Heart left ventricle (tissue), 16 donors: ENCODE results near the gene CHST9. TPM values are rescaled to one million over a fixed set of nuclear protein-coding genes. Genes with fewer than 3 reads are reported as not detected.
"Not testable (repeated sequence)": the region's sequence is repeated elsewhere in the genome, so short reads cannot be mapped to it uniquely, and the experiment has no call there.

Source experiments
- ATAC-seq, 4 donors: fragments of 200-7000 bp; cut with Tn5 transposase; one replicate each; pipeline ENCODE4 v1.9.1; 2020 to 2022; ENCODE audit warnings: moderate library complexity in 4 of 4, mild to moderate bottlenecking in 3 of 4, moderate number of reproducible peaks in 1 of 4
- DNase-seq, 5 donors: peaks; one replicate each; pipeline ENCODE4 v3.0.0-alpha.2; 2020
- H3K27ac ChIP-seq, 12 donors: fragments of 200-600 bp; sonication (generic) in 4 of 12; one replicate each; pipeline versions ENCODE4 v1.5.0 to v1.8.0; 2016 to 2022; ENCODE audit warnings: mild to moderate bottlenecking in 2 of 12
- H3K27me3 ChIP-seq, 9 donors: fragments of 200-600 bp; sonication (generic) in 2 of 9; one replicate each; pipeline versions ENCODE4 v1.5.1 to v1.8.0; 2016 to 2022; ENCODE audit warnings: mild to moderate bottlenecking in 3 of 9
- H3K36me3 ChIP-seq, 9 donors: fragments of 200-600 bp; sonication (generic) in 2 of 9; one replicate each; pipeline versions ENCODE4 v1.5.0 to v1.8.0; 2018 to 2022; ENCODE audit warnings: mild to moderate bottlenecking in 2 of 9
- H3K4me1 ChIP-seq, 12 donors: fragments of 200-600 bp; sonication (generic) in 4 of 12; one replicate each; pipeline versions ENCODE4 v1.5.0 to v1.8.0; 2016 to 2022; ENCODE audit warnings: mild to moderate bottlenecking in 3 of 12
- H3K4me3 ChIP-seq, 12 donors: fragments of 200-600 bp; sonication (generic) in 4 of 12; one replicate each; pipeline versions ENCODE4 v1.5.0 to v1.8.0; 2017 to 2022; ENCODE audit warnings: mild to moderate bottlenecking in 9 of 12, moderate library complexity in 4 of 12
- H3K9me3 ChIP-seq, 12 donors: fragments of 200-600 bp; sonication (generic) in 4 of 12; one replicate each; pipeline versions ENCODE4 v1.5.0 to v1.8.0; 2016 to 2022; ENCODE audit warnings: mild to moderate bottlenecking in 1 of 12
- POLR2A ChIP-seq, 2 donors: fragments of 450-650 bp; IDR thresholded peaks; one replicate each; pipeline ENCODE4 v1.6.1; 2017; ENCODE audit warnings: antibody characterized with exemption in 2 of 2, mild to moderate bottlenecking in 2 of 2, moderate library complexity in 2 of 2
- WGBS, 4 donors: extraction: QIAGEN DNeasy Blood & Tissue Kit in 2 of 4; methylation state at CpG; one replicate each; pipeline versions ENCODE4 v1.1.5 to v1.1.7; 2013 to 2018; 5-methylcytosine and 5-hydroxymethylcytosine counted together
- intact Hi-C, 10 donors: fragments of 100-400 bp; cut with DNase I; formaldehyde crosslinking; loops; one replicate each; pipeline versions ENCODE4 v1.11.1 to v1.14.2; 2022
- polyA plus RNA-seq, 2 donors: library from polyadenylated mRNA; stranded (reverse); fragments of 200-250 nt; gene quantifications; one replicate each; pipeline ENCODE4 v1.2.3, GENCODE V29; 2013
- total RNA-seq, 9 donors: library from RNA; depleted of rRNA in 2 of 9; stranded (reverse); fragments of >200 nt in 2 of 9; fragmentation: NEBNext Ultra II Directional in 3 of 9; extraction: Animal tissue kit (Norgen Biotek cat#: 25700) in 3 of 9; gene quantifications; one replicate each; pipeline versions ENCODE4 v1.1.0 to v1.2.4, GENCODE V29; 2016 to 2023
- TF ChIP-seq, protein P1 (sequence below), 12 donors: fragments of 200-600 bp; sonication (generic) in 4 of 12; IDR thresholded peaks; one replicate each; pipeline versions ENCODE4 v1.5.0 to v1.8.0; 2018 to 2022; ENCODE audit warnings: antibody characterized with exemption in 12 of 12, mild to moderate bottlenecking in 5 of 12
- donor health status: ischemic (EF 13 %, LVEDD 7.1; RV severe dilation, severe dysfunction).
- donor health status: healthy with polysubstance abuse.
- donor health status: DM: no; HTN: yes; CAD: no.
- donor health status: DM: no; HTN: no; CAD: no.
- donor health status: ischemic (EF 25% LVEDD 6.9; RV normal size, moderate dysfunction).
- donor health status: ischemic (EF 25% LVEDD 5.7; RV mildly dilated, moderate dysfunction).
- donor health status: healthy.
- donor health status: DM: yes; HTN: yes; CAD: no.
- donor health status: ischemic (EF 35%, LVEDD 5.7; RV mildly dilated, moderate dysfunction).
- donor health status: nonischemic (EF 11% LVEDD 7.7; RV severe dilation, severe dysfunction).
- donor health status: DM: yes; HTN: yes; CAD: no.
- donor health status: PGD.
- donor health status: ischemic (EF 29% LVEDD 5.4; RV normal size, mild dysfunction).
- donor health status: nonischemic (EF 23%, LVEDD 6.1; RV moderate dilation, normal function).

Gene CHST9
- total and polyA plus RNA-seq, 11 donors: 0.03 to 20.2 (median 4.1) TPM

DNA sequence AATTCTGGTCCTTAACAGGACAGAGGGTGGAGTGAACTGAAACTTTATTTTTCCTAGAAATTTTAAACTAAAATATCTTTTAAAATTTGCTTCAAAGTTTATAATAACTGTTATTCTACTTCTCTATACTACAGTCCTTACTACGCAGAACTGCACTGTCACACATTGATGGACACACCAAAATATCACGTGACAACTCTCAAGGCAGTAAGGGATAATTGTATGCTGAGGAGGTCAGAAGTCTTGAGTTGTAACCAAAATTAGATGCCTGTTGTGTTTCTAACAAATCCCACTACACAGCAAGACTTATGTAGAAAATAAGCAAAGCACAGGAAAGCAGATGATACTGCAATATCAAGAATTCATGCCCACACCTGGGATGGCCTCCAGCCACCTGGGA lies 76.3 kb downstream of the CHST9 start:
- intact Hi-C loops: no loop called here
- H3K36me3 ChIP-seq: no peaks in the 10 kb centered on the region
- ATAC-seq: no peak
- H3K27ac ChIP-seq: no peak overlapping the region
- no peak for TF ChIP-seq POLR2A (IDR thresholded peaks at IDR 0.05)
- TF ChIP-seq, protein P1, sequence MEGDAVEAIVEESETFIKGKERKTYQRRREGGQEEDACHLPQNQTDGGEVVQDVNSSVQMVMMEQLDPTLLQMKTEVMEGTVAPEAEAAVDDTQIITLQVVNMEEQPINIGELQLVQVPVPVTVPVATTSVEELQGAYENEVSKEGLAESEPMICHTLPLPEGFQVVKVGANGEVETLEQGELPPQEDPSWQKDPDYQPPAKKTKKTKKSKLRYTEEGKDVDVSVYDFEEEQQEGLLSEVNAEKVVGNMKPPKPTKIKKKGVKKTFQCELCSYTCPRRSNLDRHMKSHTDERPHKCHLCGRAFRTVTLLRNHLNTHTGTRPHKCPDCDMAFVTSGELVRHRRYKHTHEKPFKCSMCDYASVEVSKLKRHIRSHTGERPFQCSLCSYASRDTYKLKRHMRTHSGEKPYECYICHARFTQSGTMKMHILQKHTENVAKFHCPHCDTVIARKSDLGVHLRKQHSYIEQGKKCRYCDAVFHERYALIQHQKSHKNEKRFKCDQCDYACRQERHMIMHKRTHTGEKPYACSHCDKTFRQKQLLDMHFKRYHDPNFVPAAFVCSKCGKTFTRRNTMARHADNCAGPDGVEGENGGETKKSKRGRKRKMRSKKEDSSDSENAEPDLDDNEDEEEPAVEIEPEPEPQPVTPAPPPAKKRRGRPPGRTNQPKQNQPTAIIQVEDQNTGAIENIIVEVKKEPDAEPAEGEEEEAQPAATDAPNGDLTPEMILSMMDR (IDR thresholded peaks at IDR 0.05): no peak
- peaks cover 0 to 7% (median 2%) of the 10 kb centered on the region in 12 donors for H3K9me3 ChIP-seq
- H3K4me1 ChIP-seq: no peaks in the 10 kb centered on the region
- WGBS, 4 donors: 76 to 82% (median 77%) methylated on average over 2 of the region's 2 CpGs
- DNase-seq: no peak
- H3K27me3 ChIP-seq: no peaks in the 10 kb centered on the region
- H3K4me3 ChIP-seq: no peak overlapping the region

DNA sequence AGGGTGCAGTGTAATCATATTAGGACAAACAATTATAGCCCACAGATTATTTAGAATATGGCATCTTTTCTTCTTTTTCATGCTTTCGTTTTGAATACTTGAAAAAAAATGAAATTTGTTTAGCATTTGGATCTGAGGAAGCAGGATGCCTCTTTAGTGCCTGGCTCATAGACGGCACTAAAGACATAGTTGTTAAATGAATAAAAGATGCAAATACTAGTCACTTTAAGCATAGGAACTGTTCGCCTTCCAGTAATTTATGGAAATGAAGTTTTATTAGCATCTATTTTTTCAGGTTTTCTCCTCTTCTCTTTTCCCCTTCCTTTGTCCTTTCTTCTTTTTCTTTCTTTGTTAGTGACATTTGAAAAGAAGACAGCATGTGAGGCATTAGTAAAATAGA lies 80.4 kb downstream of the CHST9 start:
- Histone ChIP-seq H3K36me3 (no peaks in the 10 kb centered on the region), H3K27me3 (no peaks in the 10 kb centered on the region), H3K4me3 (no peak overlapping the region), H3K27ac (no peak overlapping the region), H3K4me1 (no peaks in the 10 kb centered on the region), H3K9me3 (no peaks in the 10 kb centered on the region)
- no peak for TF ChIP-seq POLR2A (IDR thresholded peaks at IDR 0.05)
- TF ChIP-seq, protein P1 (IDR thresholded peaks at IDR 0.05): no peak
- intact Hi-C loops: no loop called here
- ATAC-seq (no peak), DNase-seq (no peak)
- WGBS, 4 donors: 74 to 79% (median 76%) methylated on average over 3 of the region's 3 CpGs

DNA sequence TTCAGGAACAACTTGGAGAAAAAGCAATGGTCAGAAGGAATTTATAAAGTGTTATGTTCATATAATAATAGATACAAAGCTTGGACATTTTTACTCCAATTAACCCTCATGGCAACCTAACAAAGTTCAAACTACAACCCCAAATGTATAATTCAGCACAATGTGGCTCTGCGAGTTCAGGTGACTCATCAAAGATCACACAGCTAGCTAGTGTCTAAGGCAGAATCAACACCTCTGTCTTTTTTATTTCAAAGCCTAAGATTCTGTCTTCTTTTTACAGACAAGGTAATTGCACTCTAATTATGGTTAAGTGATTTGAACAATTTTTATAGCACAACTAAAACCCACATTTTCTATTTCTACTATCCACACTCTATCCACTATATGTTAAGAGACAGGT lies 90.5 kb downstream of the CHST9 start:
- H3K27me3 ChIP-seq: no peaks in the 10 kb centered on the region
- TF ChIP-seq POLR2A (IDR thresholded peaks at IDR 0.05): no peak
- TF ChIP-seq, protein P1 (IDR thresholded peaks at IDR 0.05): no peak
- no peak for DNase-seq
- no peaks in the 10 kb centered on the region for H3K36me3 ChIP-seq
- H3K9me3 ChIP-seq: peaks cover 0 to 16% (median 0%) of the 10 kb centered on the region in 12 donors
- H3K27ac ChIP-seq: no peak overlapping the region
- WGBS, 4 donors: 76 to 88% (median 87%) methylated on average over 1 of the region's 1 CpG
- H3K4me3 ChIP-seq: no peak overlapping the region
- H3K4me1 ChIP-seq: no peaks in the 10 kb centered on the region
- ATAC-seq: no peak
- intact Hi-C loops: no loop called here

DNA sequence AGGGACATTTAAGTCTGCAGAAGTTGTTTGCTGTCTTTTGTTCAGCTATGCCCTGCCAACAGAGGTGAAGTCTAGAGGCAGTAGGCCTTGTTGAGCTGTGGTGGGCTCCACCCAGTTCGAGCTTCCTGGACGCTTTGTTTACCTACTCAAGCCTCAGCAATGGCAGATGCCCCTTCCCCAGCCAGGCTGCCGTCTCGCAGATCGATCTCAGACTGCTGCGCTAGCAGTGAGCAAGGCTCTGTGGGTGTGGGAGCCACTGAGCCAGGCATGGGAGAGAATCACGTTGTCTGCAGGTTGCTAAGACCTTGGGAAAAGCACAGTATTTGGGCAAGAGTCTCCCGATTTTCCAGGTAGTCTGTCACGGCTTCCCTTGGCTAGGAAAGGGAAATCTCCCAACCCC lies 91.8 kb downstream of the CHST9 start:
- H3K9me3 ChIP-seq, DNase-seq, intact Hi-C loops, H3K4me3 ChIP-seq, ATAC-seq, H3K27ac ChIP-seq, H3K4me1 ChIP-seq, H3K36me3 ChIP-seq, H3K27me3 ChIP-seq: not testable (repeated sequence)
- 76 to 89% (median 83%) methylated on average over 7 to 9 of the region's 9 CpGs for WGBS, 4 donors

DNA sequence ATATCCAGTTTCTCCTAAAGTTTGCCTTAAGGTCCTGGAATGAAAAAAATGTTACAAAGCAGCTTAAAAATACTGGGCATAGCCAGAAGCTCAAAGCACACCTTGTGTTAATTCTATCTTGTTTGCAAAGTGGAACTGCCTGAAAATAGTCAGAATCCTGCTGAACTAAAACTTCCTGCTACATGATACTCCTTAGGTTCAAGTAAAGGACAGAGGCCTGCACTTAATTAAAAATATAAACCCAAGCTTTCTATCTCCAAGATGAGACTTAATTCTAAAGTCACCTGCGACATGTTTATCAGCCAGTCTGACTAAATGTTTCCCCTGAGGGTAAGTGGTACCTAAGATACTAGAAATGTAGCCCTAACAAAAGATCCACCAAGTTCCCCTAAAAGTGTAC lies 103.4 kb downstream of the CHST9 start:
- no peaks in the 10 kb centered on the region for H3K9me3 ChIP-seq
- H3K4me1 ChIP-seq: no peaks in the 10 kb centered on the region
- intact Hi-C loops: no loop called here
- H3K36me3 ChIP-seq: no peaks in the 10 kb centered on the region
- ATAC-seq (no peak), DNase-seq (no peak)
- no peak overlapping the region for H3K4me3 ChIP-seq
- TF ChIP-seq POLR2A (IDR thresholded peaks at IDR 0.05): no peak
- TF ChIP-seq, protein P1 (IDR thresholded peaks at IDR 0.05): no peak
- H3K27me3 ChIP-seq: no peaks in the 10 kb centered on the region
- 47 to 78% (median 66%) methylated on average over 1 of the region's 1 CpG for WGBS, 4 donors
- H3K27ac ChIP-seq: no peak overlapping the region
